K562 (cell line): ENCODE data around the gene SIGLEC11. TPM values are rescaled to one million over a fixed set of nuclear protein-coding genes. Genes with fewer than 3 reads are reported as not detected.

Source experiments
- ATAC-seq: fragments of 200-7000 bp; cut with Tn5 transposase; 3 replicates; pipeline ENCODE4 v1.9.1; 2020; ENCODE audit warnings: moderate library complexity
- BruUV-seq: library from RNA; stranded (reverse); fragments of 400-500 nt; replicated peaks from 2 replicates; lab custom pipeline; 2021; lab: Mats Ljungman, UMichigan
- CTCF ChIA-PET: fragments of 300-600 bp; formaldehyde crosslinking; extraction: SDS; loops from one replicate; lab custom pipeline; 2021; ENCODE audit warnings: low intra/inter-chr PET ratio; lab: Yijun Ruan, JAX
- POLR2A ChIA-PET: fragments of 300-600, 350-650 bp; sonication (Branson Sonifier 250); formaldehyde crosslinking; extraction: SDS; loops from one replicate; lab custom pipeline; 2021; ENCODE audit warnings: antibody characterized with exemption, inconsistent platforms; lab: Yijun Ruan, JAX
- DNase-seq, 4 experiments: peaks; one replicate each; pipeline versions ENCODE4 v3.0.0 to v3.0.0-alpha.2; 2011 to 2018; ENCODE audit warnings: low spot score in 3 of 4, mixed read lengths in 3 of 4; ENCODE audit errors: extremely low read depth in 1 of 4
- FAIRE-seq: peaks from 2 replicates; lab custom pipeline; 2011; peaks lifted over from hg19 to GRCh38; lab: Jason Lieb, UNC
- H2AFZ ChIP-seq: 2 replicates; pipeline ENCODE4 v1.6.0; 2011; ENCODE audit warnings: low read depth, low read length, control low read depth, inconsistent platforms
- H3K27ac ChIP-seq: fragments of 200-600 bp; 3 replicates; pipeline ENCODE4 v1.8.0; 2011; ENCODE audit warnings: low read depth, mild to moderate bottlenecking, control low read depth, inconsistent platforms, low read length, moderate library complexity, mixed read lengths; ENCODE audit errors: extremely low read depth
- H3K27me3 ChIP-seq, 2 experiments: fragments of 300-600 bp in 1 of 2; 2 replicates in 1 of 2; 3 replicates in 1 of 2; pipeline versions ENCODE4 v1.6.0 to v1.8.0; 2011; ENCODE audit warnings: inconsistent platforms in 2 of 2, low read length in 2 of 2, mild to moderate bottlenecking in 1 of 2, mixed read lengths in 1 of 2, moderate library complexity in 1 of 2; ENCODE audit not compliant: control insufficient read depth in 2 of 2, insufficient read depth in 2 of 2
- H3K36me3 ChIP-seq: fragments of 300-600 bp; 3 replicates; pipeline ENCODE4 v1.8.0; 2011; ENCODE audit warnings: mild to moderate bottlenecking, low read length, inconsistent platforms; ENCODE audit not compliant: control insufficient read depth, insufficient read depth
- H3K4me1 ChIP-seq, 2 experiments: fragments of 200-600 bp in 1 of 2; replicated peaks in 1 of 2; 2 replicates in 1 of 2; 3 replicates in 1 of 2; pipeline versions ENCODE4 v1.5.1 to v1.8.0; 2011; ENCODE audit warnings: inconsistent platforms in 2 of 2, low read length in 2 of 2, mild to moderate bottlenecking in 1 of 2, mixed read lengths in 1 of 2, moderate library complexity in 1 of 2; ENCODE audit not compliant: control insufficient read depth in 2 of 2, insufficient read depth in 2 of 2
- H3K4me2 ChIP-seq: 2 replicates; pipeline ENCODE4 v1.6.1; 2011; ENCODE audit warnings: low read length, control low read depth, inconsistent platforms, mixed read lengths; ENCODE audit not compliant: insufficient read depth
- H3K4me3 ChIP-seq: fragments of 200-600 bp; sonication (generic), shearing (Covaris generic); 2 replicates; pipeline ENCODE4 v1.5.1; 2016; ENCODE audit warnings: control low read depth, inconsistent platforms
- H3K79me2 ChIP-seq: fragments of 200-600 bp; 3 replicates; pipeline ENCODE4 v1.8.0; 2011; ENCODE audit warnings: low read length, inconsistent platforms; ENCODE audit not compliant: control insufficient read depth, insufficient read depth
- H3K9ac ChIP-seq, 2 experiments: 2 replicates each; pipeline versions ENCODE4 v1.6.0 to v1.6.1; 2011; ENCODE audit warnings: low read depth in 2 of 2, low read length in 2 of 2, control low read depth in 1 of 2, inconsistent platforms in 1 of 2, mild to moderate bottlenecking in 1 of 2, mixed read lengths in 1 of 2; ENCODE audit not compliant: insufficient read depth in 1 of 2
- H3K9me1 ChIP-seq: one replicate; pipeline ENCODE4 v1.6.0; 2011; ENCODE audit warnings: inconsistent platforms, mild to moderate bottlenecking, low read length, moderate library complexity; ENCODE audit not compliant: control insufficient read depth, insufficient read depth
- H3K9me3 ChIP-seq: replicated peaks from 2 replicates; pipeline ENCODE4 v1.5.1; 2011; ENCODE audit warnings: low read depth, low read length, inconsistent platforms; ENCODE audit not compliant: control insufficient read depth, insufficient read depth
- H4K20me1 ChIP-seq: replicated peaks from 2 replicates; pipeline ENCODE4 v1.6.1; 2011; ENCODE audit warnings: low read length, inconsistent platforms, mixed read lengths; ENCODE audit not compliant: control insufficient read depth, insufficient read depth
- DEAF1 ChIP-seq: fragments of 450-650 bp; formaldehyde crosslinking; IDR thresholded peaks from 2 replicates; pipeline ENCODE4 v1.4.0; 2020; ENCODE audit warnings: mild to moderate bottlenecking, moderate library complexity
- FOXM1 ChIP-seq, 2 experiments: fragments of 450-650 bp in 1 of 2; sonication (generic) in 1 of 2; formaldehyde crosslinking in 1 of 2; IDR thresholded peaks; 2 replicates each; pipeline versions ENCODE4 v1.6.1 to v1.9.0; 2017 to 2022; ENCODE audit warnings: low read depth in 2 of 2, mild to moderate bottlenecking in 2 of 2, missing genetic modification reagents in 1 of 2, moderate library complexity in 1 of 2
- HNRNPL ChIP-seq: fragments of 200-400 bp; formaldehyde crosslinking; IDR thresholded peaks from 2 replicates; pipeline ENCODE4 v1.6.1; 2017; ENCODE audit warnings: low read depth, mild to moderate bottlenecking, low read length
- POLR2G ChIP-seq: fragments of 200-400 bp; formaldehyde crosslinking; IDR thresholded peaks from 2 replicates; pipeline ENCODE4 v1.6.1; 2017; ENCODE audit warnings: low read depth, mild to moderate bottlenecking, antibody characterized with exemption, low read length, moderate library complexity
- POLR3G ChIP-seq: IDR thresholded peaks from 2 replicates; pipeline ENCODE4 v1.6.1; 2011; ENCODE audit not compliant: insufficient read length, insufficient replicate concordance; ENCODE audit errors: extremely low read depth
- XRCC3 ChIP-seq: fragments of 450-650 bp; IDR thresholded peaks from 2 replicates; pipeline ENCODE4 v1.6.1; 2017; ENCODE audit warnings: mild to moderate bottlenecking, moderate library complexity
- ZBTB8A ChIP-seq: fragments of 450-650 bp; IDR thresholded peaks from 2 replicates; pipeline ENCODE4 v1.6.1; 2018; ENCODE audit warnings: mild to moderate bottlenecking, moderate library complexity; ENCODE audit not compliant: partially characterized antibody
- ZNF121 ChIP-seq: sonication (generic); formaldehyde crosslinking; conservative IDR thresholded peaks from 2 replicates; pipeline ENCODE4 v1.8.0; 2022; ENCODE audit warnings: missing genetic modification reagents
- ZNF431 ChIP-seq: sonication (generic); formaldehyde crosslinking; IDR thresholded peaks from 2 replicates; pipeline ENCODE4 v1.8.0; 2022; ENCODE audit warnings: mild to moderate bottlenecking, missing genetic modification reagents
- ZNF444 ChIP-seq: fragments of 250-450 bp; sonication (Bioruptor Pico); IDR thresholded peaks from 2 replicates; pipeline ENCODE4 v1.4.0; 2020; ENCODE audit warnings: mild to moderate bottlenecking, moderate library complexity
- WGBS: fragments of 100-300 bp; shearing (Covaris generic); methylation state at CpG from one replicate; pipeline ENCODE4 v1.1.6; 2016; ENCODE audit warnings: low coverage, mixed read lengths; ENCODE audit not compliant: insufficient coverage; ENCODE audit errors: missing lambda C conversion rate; 5-methylcytosine and 5-hydroxymethylcytosine counted together
- in situ Hi-C: fragments of 300-500 bp; cut with MboI; formaldehyde crosslinking; loops from 4 replicates; pipeline ENCODE4 v1.15.0; 2018; ENCODE audit warnings: inconsistent platforms, mixed read lengths
- intact Hi-C: fragments of 100-400 bp; cut with micrococcal nuclease; formaldehyde crosslinking; loops from 2 replicates; pipeline ENCODE4 v1.14.2; 2022
- polyA plus RNA-seq, 8 experiments: library from polyadenylated mRNA; depleted of rRNA in 4 of 8; stranded (reverse) in 5 of 8; unstranded in 3 of 8; fragments of >200 nt; fragmentation: Nextera tagmentation in 2 of 8; fragmentation: Illumina TruSeq in 1 of 8; extraction: Ambion mirVana in 2 of 8; extraction: Trizol in 1 of 8; gene quantifications; 2 replicates each; pipeline versions ENCODE4 v1.2.1 to v1.2.3, GENCODE V29; 2011 to 2014; ENCODE audit warnings: inconsistent platforms in 1 of 8, missing spikeins in 1 of 8
- total RNA-seq, 7 experiments: library from RNA; depleted of rRNA in 6 of 7; stranded (reverse); fragments of >200 nt in 6 of 7; fragmentation: Illumina TruSeq in 2 of 7; extraction: Trizol in 2 of 7; gene quantifications; 2 replicates each; pipeline versions ENCODE4 v1.2.1 to v1.2.3, GENCODE V29; 2011 to 2021; ENCODE audit warnings: low replicate concordance in 1 of 7

Gene SIGLEC11
- total and polyA plus RNA-seq, 9 of the 15 experiments (the other 6 are each of a cell fraction or from before 2014, with no cell fraction given), result not detected

DNA sequence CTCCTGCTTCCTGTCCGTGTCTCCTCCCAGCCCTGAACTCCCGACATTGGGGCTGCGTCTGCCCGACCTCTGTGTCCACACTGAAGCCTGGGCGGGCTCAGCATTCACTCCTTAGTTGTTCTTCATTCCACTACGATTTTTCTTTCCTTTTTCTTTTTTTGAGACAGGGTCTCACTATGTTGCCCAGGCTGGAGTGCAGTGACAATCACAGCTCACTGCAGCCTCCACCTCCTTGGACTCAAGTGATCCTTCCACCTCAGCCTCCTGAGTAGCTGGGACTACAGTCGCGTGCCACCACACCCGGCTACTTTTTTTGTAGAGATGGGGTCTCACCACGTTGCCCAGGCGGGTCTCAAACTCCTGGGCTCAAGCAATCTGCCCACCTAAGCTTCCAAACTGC, 23.5 kb upstream of the SIGLEC11 start:
- no TSS peak for BruUV-seq
- Histone ChIP-seq H3K9ac (no peak overlapping the region), H3K9me1 (peaks cover 3% of the 10 kb centered on the region), H3K79me2 (no peaks in the 10 kb centered on the region), H3K36me3 (peaks cover 20% of the 10 kb centered on the region; the same call in 2 of the 3 replicates), H3K4me2 (no peak overlapping the region), H3K27ac (no peak overlapping the region), H3K4me1 (peaks cover 13 to 20% of the 10 kb centered on the region in 2 experiments; a peak in 4 of 5 replicates), H2AFZ (no peak overlapping the region), H4K20me1 (peaks cover 26% of the 10 kb centered on the region), H3K27me3 (no peaks in the 10 kb centered on the region), H3K9me3 (no peaks in the 10 kb centered on the region), H3K4me3 (no peak overlapping the region)
- DNase-seq (no peak), ATAC-seq (no peak), FAIRE-seq (no peak)
- CTCF ChIA-PET, result interaction anchor here (0.5 to 3.7 kb wide), 2 partner anchors 47 to 235 kb away, joined by 7 to 61 read pairs; no protein-coding TSS in a partner anchor
- 57% methylated on average over 11 of the region's 11 CpGs for WGBS
- POLR2A ChIA-PET, result interaction anchor here (1.0 to 1.8 kb wide), 4 partner anchors 9 to 46 kb away, joined by 3 to 6 read pairs (median 4); no protein-coding TSS in a partner anchor
- intact Hi-C loops (no loop called here), in situ Hi-C loops (loop anchor here (5.0 kb wide), 1 partner anchor 92 kb away; no protein-coding TSS in a partner anchor)
- no peak for TF ChIP-seq XRCC3
- TF ChIP-seq HNRNPL, result no peak
- no peak for TF ChIP-seq DEAF1
- no peak for TF ChIP-seq ZNF444
- TF ChIP-seq FOXM1 (IDR thresholded peaks at IDR 0.05; ENCODE audit: low read depth), result no peak
- TF ChIP-seq FOXM1 (CRISPR knock-in tag; IDR thresholded peaks at IDR 0.05; ENCODE audit: low read depth), result no peak
- TF ChIP-seq POLR3G, result no peak
- TF ChIP-seq ZBTB8A, result no peak
- TF ChIP-seq ZNF431 (CRISPR knock-in tag), result no peak
- peak; percentile 54; the same call in 1 of the 2 replicates for TF ChIP-seq ZNF121 (CRISPR knock-in tag)
- TF ChIP-seq POLR2G, result 0 out of 2 replicates have a peak, but pooled peaks have one; percentile 20
